Brain pericyte (primary cell): ENCODE results near the gene ABCB8.
"Not testable (repeated sequence)": the region's sequence is repeated elsewhere in the genome, so short reads cannot be mapped to it uniquely, and the experiment has no call there.

Source experiments
- DNase-seq: peaks from one replicate; pipeline ENCODE4 v3.0.0-alpha.2; 2012; ENCODE audit warnings: low read depth, low spot score

The ABCB8 gene

GRCh38 chr7:151013733-151014497 lies 14.3 kb upstream of the ABCB8 start:
- DNase-seq, result no peak

- no peak for DNase-seq
Measured at GRCh38 chr7:151014950-151015349, 13.3 kb upstream of the ABCB8 start.

GRCh38 chr7:151015967-151016366 lies 12.3 kb upstream of the ABCB8 start:
- no peak for DNase-seq

- DNase-seq, result no peak
Measured at GRCh38 chr7:151016505-151016904, 11.7 kb upstream of the ABCB8 start.

GRCh38 chr7:151016942-151017341 lies 11.3 kb upstream of the ABCB8 start:
- no peak for DNase-seq

- no peak for DNase-seq
Measured at GRCh38 chr7:151017370-151017952, 10.8 kb upstream of the ABCB8 start.

GRCh38 chr7:151017953-151018420 lies 10.3 kb upstream of the ABCB8 start:
- DNase-seq, result no peak

GRCh38 chr7:151018421-151019129 lies 9.7 kb upstream of the ABCB8 start:
- DNase-seq, result no peak

- no peak for DNase-seq
Measured at GRCh38 chr7:151019130-151019447, 9.2 kb upstream of the ABCB8 start.

GRCh38 chr7:151020231-151020630 lies 8.0 kb upstream of the ABCB8 start:
- no peak for DNase-seq

- no peak for DNase-seq
Measured at GRCh38 chr7:151023232-151023631, 5.0 kb upstream of the ABCB8 start.

GRCh38 chr7:151024435-151025056 lies 3.7 kb upstream of the ABCB8 start, which contains the start of gene ATG9B:
Gene ATG9B (minus strand): TSS chr7:151024494. CDS start chr7:151024423, 71 bp downstream.
- DNase-seq, result no peak

GRCh38 chr7:151025924-151026671 lies 2.2 kb upstream of the ABCB8 start:
- DNase-seq, result no peak

GRCh38 chr7:151026771-151027727 lies 1.2 kb upstream of the ABCB8 start:
- not testable (repeated sequence) for DNase-seq

GRCh38 chr7:151027728-151028130 lies 521 bp upstream of the ABCB8 start:
- DNase-seq, result not testable (repeated sequence)

- no peak for DNase-seq
Measured at GRCh38 chr7:151028948-151029501, 775 bp downstream of the ABCB8 start.

GRCh38 chr7:151031011-151031410 lies 2.8 kb downstream of the ABCB8 start:
- DNase-seq, result no peak

- no peak for DNase-seq
Measured at GRCh38 chr7:151032936-151033863, 5.0 kb downstream of the ABCB8 start.

GRCh38 chr7:151033864-151034249 lies 5.6 kb downstream of the ABCB8 start:
- no peak for DNase-seq
